Measurements from ENCODE around the gene PNRC1.

GRCh38 chr6:89045576-89045975 is 35.0 kb upstream of the PNRC1 start:
- TF ChIP-seq CTCF (conservative IDR thresholded peaks at IDR 0.05; ENCODE audit: low read depth, low read length) (no peak), EZH2 (IDR thresholded peaks at IDR 0.05; ENCODE audit: low read length, unreplicated experiment) (no peak), EZH2phosphoT487 (IDR thresholded peaks at IDR 0.05; ENCODE audit: borderline replicate concordance, low read length) (no peak)

Measured in PC-3 (cell line).